Suprapubic skin (tissue), 4 donors: Measurements from ENCODE around the gene SLC2A9. TPM values are rescaled to one million over a fixed set of nuclear protein-coding genes. Genes with fewer than 3 reads are reported as not detected.

Source experiments
- DNase-seq, 2 donors: peaks; one replicate each; pipeline ENCODE4 v3.0.0-alpha.2; 2019; ENCODE audit warnings: low spot score in 2 of 2
- H3K27ac ChIP-seq: fragments of 200-600 bp; sonication (generic); one replicate; pipeline ENCODE4 v1.5.1; 2019
- H3K27me3 ChIP-seq: fragments of 200-600 bp; sonication (generic); one replicate; pipeline ENCODE4 v1.5.1; 2019
- H3K36me3 ChIP-seq: fragments of 200-600 bp; sonication (generic); one replicate; pipeline ENCODE4 v1.5.1; 2019
- H3K4me1 ChIP-seq: fragments of 200-600 bp; sonication (generic); one replicate; pipeline ENCODE4 v1.5.1; 2019
- H3K4me3 ChIP-seq: fragments of 200-600 bp; sonication (generic); one replicate; pipeline ENCODE4 v1.5.1; 2019; ENCODE audit warnings: mild to moderate bottlenecking
- H3K9me3 ChIP-seq: fragments of 200-600 bp; sonication (generic); one replicate; pipeline ENCODE4 v1.5.1; 2019
- EP300 ChIP-seq: sonication (generic); formaldehyde crosslinking; IDR thresholded peaks from one replicate; pipeline ENCODE4 v1.6.1; 2017; ENCODE audit warnings: antibody characterized with exemption
- POLR2A ChIP-seq, 2 donors: fragments of 450-650 bp; IDR thresholded peaks; one replicate each; pipeline ENCODE4 v1.6.1; 2017; ENCODE audit warnings: antibody characterized with exemption in 2 of 2, mild to moderate bottlenecking in 2 of 2, moderate library complexity in 2 of 2
- POLR2AphosphoS5 ChIP-seq, 3 donors: sonication (generic); formaldehyde crosslinking; IDR thresholded peaks; one replicate each; pipeline ENCODE4 v1.6.1; 2017; ENCODE audit warnings: antibody characterized with exemption in 3 of 3
- WGBS: methylation state at CpG from one replicate; pipeline ENCODE4 v1.1.5; 2018; 5-methylcytosine and 5-hydroxymethylcytosine counted together
- total RNA-seq, 4 donors: library from RNA; depleted of rRNA; stranded (reverse); fragments of >200 nt; gene quantifications; one replicate each; pipeline ENCODE4 v1.1.0, GENCODE V29; 2016
- TF ChIP-seq, protein P1 (sequence below), 2 donors: fragments of 200-600 bp in 1 of 2; fragments of 450-650 bp in 1 of 2; sonication (generic) in 1 of 2; IDR thresholded peaks; one replicate each; pipeline ENCODE4 v1.5.1; 2016 to 2019; ENCODE audit warnings: antibody characterized with exemption in 2 of 2, mild to moderate bottlenecking in 1 of 2, moderate library complexity in 1 of 2

Gene SLC2A9
- total RNA-seq, 4 donors from 2014 or later = 3.5 to 9.2 (median 8.1) TPM

GRCh38 chr4:9899306-9900055 is 121.8 kb downstream of the SLC2A9 start:
- H3K36me3 ChIP-seq = no peaks in the 10 kb centered on the region
- no peak overlapping the region for H3K27ac ChIP-seq
- H3K4me3 ChIP-seq = no peak overlapping the region
- DNase-seq = no peak
- 63% methylated on average over 5 of the region's 5 CpGs for WGBS
- H3K4me1 ChIP-seq = no peaks in the 10 kb centered on the region
- no peaks in the 10 kb centered on the region for H3K9me3 ChIP-seq
- H3K27me3 ChIP-seq = no peaks in the 10 kb centered on the region
- TF ChIP-seq POLR2A (IDR thresholded peaks at IDR 0.05) = no peak
- no peak for TF ChIP-seq POLR2AphosphoS5 (IDR thresholded peaks at IDR 0.05)
- TF ChIP-seq, protein P1, sequence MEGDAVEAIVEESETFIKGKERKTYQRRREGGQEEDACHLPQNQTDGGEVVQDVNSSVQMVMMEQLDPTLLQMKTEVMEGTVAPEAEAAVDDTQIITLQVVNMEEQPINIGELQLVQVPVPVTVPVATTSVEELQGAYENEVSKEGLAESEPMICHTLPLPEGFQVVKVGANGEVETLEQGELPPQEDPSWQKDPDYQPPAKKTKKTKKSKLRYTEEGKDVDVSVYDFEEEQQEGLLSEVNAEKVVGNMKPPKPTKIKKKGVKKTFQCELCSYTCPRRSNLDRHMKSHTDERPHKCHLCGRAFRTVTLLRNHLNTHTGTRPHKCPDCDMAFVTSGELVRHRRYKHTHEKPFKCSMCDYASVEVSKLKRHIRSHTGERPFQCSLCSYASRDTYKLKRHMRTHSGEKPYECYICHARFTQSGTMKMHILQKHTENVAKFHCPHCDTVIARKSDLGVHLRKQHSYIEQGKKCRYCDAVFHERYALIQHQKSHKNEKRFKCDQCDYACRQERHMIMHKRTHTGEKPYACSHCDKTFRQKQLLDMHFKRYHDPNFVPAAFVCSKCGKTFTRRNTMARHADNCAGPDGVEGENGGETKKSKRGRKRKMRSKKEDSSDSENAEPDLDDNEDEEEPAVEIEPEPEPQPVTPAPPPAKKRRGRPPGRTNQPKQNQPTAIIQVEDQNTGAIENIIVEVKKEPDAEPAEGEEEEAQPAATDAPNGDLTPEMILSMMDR (IDR thresholded peaks at IDR 0.05) = no peak
- no peak for TF ChIP-seq EP300

GRCh38 chr4:9898596-9899305 is 122.5 kb downstream of the SLC2A9 start:
- 72% methylated on average over 9 of the region's 9 CpGs for WGBS
- Histone ChIP-seq H3K36me3 (no peaks in the 10 kb centered on the region), H3K4me1 (no peaks in the 10 kb centered on the region), H3K27ac (no peak overlapping the region), H3K4me3 (no peak overlapping the region), H3K9me3 (no peaks in the 10 kb centered on the region), H3K27me3 (no peaks in the 10 kb centered on the region)
- TF ChIP-seq POLR2A (IDR thresholded peaks at IDR 0.05) = no peak
- TF ChIP-seq, protein P1 (IDR thresholded peaks at IDR 0.05) = no peak
- no peak for TF ChIP-seq POLR2AphosphoS5 (IDR thresholded peaks at IDR 0.05)
- TF ChIP-seq EP300 = no peak
- no peak for DNase-seq

- no peak for DNase-seq
- H3K4me3 ChIP-seq = no peak overlapping the region
- H3K4me1 ChIP-seq = no peaks in the 10 kb centered on the region
- H3K9me3 ChIP-seq = no peaks in the 10 kb centered on the region
- H3K27ac ChIP-seq = no peak overlapping the region
- WGBS = 63% methylated on average over 4 of the region's 4 CpGs
- no peaks in the 10 kb centered on the region for H3K27me3 ChIP-seq
- TF ChIP-seq, protein P1 (IDR thresholded peaks at IDR 0.05) = no peak
- no peak for TF ChIP-seq POLR2A (IDR thresholded peaks at IDR 0.05)
- no peak for TF ChIP-seq POLR2AphosphoS5 (IDR thresholded peaks at IDR 0.05)
- TF ChIP-seq EP300 = no peak
- no peaks in the 10 kb centered on the region for H3K36me3 ChIP-seq
These were observed 126.0 kb downstream of the SLC2A9 start for GRCh38 chr4:9895333-9895705.

DNA sequence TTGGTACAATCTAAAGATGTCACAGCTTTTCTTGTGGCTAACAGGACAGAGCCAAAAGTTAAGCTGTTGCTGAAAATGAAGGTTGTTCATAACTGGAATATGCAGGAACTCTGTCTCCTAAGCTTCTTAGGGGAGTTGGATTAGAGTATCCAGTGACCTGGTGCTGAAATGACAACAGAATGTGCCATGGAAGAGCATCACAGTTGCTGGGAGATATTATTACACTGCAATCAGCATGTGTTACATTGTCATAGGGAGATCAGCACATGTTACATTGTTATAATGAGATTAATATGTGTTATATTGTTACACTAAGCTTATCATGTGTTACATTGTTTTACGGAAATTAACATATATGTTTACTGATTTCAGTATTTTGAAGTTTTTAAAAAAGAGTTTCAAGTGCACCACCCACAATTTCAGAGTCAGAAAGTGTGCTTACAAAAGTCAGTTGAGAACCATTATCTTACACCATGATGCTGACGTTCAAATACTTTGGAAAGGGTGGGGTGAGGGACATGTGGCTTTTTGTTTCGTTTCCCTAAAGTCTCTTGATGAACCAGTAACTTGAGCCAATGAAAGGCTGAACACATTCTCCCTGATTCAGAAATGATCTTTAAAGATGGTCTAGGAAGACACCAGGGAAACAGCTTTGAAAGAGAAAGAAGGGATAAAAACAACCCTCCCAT is 126.5 kb downstream of the SLC2A9 start:
- no peak overlapping the region for H3K4me3 ChIP-seq
- no peaks in the 10 kb centered on the region for H3K9me3 ChIP-seq
- no peaks in the 10 kb centered on the region for H3K27me3 ChIP-seq
- TF ChIP-seq, protein P1 (IDR thresholded peaks at IDR 0.05) = no peak
- TF ChIP-seq POLR2AphosphoS5 (IDR thresholded peaks at IDR 0.05) (no peak), EP300 (no peak), POLR2A (IDR thresholded peaks at IDR 0.05) (no peak)
- no peak overlapping the region for H3K27ac ChIP-seq
- no peaks in the 10 kb centered on the region for H3K4me1 ChIP-seq
- H3K36me3 ChIP-seq = no peaks in the 10 kb centered on the region
- DNase-seq = no peak
- WGBS = 59% methylated on average over 3 of the region's 3 CpGs
